ENCODE results near the gene POLR1G.
"Not testable (repeated sequence)": the region's sequence is repeated elsewhere in the genome, so short reads cannot be mapped to it uniquely, and the experiment has no call there.

POLR1G gene

DNA sequence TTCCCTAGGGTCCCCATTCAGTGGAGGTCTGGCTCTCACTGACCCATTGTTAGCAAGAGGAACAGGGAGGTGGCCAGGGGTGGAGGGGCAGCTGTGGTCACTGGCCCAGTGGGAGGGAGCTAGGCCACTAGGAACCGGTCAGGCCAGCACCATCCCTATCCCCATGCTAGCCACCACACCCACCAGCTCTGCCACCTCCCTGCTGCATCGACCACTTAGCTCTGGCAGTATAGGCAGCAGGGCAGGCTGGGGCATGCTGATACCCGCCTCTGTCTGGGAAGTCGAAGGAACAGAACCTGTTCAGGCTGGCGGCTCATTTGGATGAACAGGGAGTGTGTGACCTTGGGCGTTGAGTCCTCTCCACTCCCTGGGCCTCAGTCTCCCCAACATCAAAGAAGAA, 6.3 kb upstream of the POLR1G start:
- DNase-seq: no peak

DNA sequence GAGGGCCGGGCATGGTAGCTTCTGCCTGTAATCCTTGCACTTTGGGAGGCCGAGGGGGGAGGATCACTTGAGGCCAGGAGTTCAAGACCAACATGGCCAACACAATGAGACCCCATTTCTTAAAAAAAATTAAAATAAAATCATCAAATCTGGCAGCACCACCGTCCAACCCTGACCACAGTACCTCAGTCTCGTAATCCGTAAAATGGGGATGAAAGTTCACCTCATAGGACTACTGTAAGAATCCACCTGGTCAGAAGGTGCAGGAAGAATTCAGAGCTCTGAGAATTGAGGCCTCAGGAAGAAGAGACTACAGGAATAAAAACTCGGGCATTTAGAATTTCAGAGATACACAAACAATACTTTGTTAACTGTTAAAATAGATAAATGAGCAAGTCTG, 4.6 kb upstream of the POLR1G start:
- no peak for DNase-seq

DNA sequence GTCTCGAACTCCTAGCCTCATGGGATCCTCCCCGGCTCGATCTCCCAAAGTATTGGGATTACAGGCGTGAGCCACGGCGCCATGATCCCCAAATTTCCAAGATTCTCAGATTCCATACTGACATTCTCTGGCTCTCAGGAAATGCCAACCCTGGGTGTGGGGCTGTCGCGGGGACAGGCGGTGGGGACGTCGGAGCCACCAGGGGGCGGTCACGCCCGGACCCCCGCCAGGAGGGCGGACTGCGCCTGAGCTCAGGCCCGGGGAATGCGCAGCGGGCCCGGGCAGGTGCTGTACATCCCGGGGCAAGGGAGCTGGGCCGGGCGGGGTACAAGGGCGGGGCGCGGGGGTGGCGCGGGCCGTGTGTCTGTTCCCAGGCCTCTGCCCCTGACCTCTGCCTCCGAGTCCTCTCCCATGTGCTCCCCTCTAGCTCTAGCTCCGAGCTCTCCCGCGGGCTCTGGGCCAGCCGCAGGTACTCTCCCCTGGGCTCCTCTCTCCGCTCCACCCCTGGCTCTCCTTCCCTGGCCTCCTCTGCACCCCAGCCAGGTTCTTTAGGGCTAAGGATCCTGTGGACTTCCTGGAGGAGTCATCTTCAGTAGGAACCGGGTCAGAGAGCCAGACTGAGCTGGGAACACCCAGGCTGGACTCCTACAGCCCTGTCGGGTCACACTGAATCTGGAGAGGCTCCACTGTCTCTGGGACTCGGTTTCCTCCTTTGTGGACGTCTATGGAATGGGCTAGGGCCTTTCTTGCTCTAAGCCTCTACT, 4.0 kb upstream of the POLR1G start:
- no peak for DNase-seq

DNA sequence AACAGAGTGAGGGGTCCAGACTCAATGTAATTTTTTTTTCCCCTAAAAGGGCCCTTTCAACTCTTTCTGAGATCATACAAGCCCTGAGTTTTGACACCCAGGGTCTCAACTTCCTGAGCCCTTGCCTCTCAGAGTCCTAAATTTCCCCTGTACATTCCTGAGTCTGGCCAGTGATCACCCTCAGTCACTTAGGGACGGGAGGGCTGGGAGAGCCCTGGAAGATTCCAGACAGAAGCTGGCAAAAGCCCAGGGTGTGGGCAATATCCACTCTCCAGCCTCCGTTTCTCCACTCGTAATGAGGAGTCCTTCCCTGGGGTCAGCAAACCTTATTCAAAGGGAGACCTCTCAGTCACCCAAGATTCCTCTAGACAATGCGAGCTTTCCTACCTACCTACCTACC, 3.2 kb upstream of the POLR1G start:
- DNase-seq: no peak

DNA sequence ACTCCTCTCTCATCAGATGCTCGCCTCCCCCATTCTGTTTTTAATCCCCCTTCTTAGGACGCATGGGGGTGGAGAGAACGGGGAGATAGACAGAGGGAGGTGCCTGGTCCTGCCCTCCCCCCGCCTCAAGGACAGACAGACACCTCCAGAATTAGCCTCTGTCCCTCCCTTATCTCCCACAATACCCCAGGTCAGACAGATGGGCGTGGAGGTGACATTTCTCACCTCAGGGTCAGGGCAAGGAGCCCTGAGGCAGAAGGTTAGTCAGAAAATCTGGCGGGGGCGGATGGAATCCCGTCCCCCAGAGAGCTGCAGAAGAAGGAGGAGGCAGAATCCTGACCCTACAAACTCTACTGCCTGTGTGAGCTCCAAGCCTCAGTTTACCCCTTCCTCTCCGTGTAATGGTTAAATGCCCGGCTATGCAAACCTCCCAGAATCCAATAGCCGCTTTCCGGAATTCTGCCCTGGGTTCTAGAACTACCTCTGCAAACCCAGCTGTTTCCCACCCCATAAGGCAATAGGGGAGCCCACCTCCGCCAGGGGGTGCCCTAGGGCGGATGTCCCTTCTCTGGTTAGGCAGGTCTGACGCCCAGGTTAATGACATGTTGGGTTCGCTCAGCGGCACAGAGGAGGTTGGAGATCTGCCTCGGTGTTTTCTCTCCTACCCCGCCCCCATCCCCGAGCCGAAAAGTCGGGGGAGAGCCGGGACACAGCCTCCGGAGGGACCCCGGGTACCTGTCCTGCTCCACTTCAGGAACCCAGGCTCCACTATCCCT, 2.5 kb upstream of the POLR1G start:
- no peak for DNase-seq

DNA sequence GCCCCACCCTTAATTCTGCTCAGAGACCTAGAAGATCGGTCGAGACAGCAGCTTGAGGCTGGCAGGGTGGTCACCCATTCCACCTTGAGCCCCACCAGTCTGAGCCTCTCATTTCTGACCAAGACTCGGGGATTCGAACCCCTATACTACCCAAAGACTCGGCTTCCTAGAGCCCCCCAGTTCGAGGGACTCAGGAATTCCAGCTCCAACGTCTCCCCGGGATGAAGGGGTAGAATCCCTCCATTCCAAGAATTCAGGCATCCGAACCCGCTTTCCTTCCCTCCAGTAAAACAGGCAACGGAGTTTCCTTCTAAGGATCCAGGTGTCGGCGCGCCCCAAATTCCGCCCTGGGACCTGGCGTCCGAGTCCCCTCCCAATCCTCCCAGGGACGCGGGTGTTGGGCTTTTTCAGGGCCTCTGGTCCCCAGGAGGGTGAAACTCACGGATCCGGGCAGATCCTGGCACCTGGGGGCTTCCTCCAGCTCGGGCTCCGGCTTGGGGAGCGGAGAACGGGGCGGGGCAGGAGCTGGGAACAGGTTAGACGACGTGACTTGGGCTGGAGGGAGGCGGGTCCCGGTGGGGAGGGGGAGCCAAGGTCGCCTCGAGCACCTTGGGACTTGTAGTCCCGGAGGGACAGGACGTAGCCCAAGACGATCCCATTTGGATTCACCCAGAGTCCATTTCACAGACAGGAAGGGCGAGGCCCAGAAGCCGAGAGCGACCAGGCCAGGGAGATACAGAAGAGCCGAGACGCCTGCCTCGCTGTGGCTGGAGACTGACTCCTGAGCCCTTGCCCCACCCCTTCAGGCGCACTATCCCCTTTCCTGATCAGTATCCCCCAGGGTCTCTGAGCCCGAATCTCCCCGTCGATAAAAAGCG, 1.6 kb upstream of the POLR1G start, which contains the start of gene PPP1R13L:
Gene PPP1R13L, minus strand, starts transcription at position 513 of the 878 bp plus-strand sequence. CDS start 6,751 bp downstream, outside the sequence.
- DNase-seq: no peak

DNA sequence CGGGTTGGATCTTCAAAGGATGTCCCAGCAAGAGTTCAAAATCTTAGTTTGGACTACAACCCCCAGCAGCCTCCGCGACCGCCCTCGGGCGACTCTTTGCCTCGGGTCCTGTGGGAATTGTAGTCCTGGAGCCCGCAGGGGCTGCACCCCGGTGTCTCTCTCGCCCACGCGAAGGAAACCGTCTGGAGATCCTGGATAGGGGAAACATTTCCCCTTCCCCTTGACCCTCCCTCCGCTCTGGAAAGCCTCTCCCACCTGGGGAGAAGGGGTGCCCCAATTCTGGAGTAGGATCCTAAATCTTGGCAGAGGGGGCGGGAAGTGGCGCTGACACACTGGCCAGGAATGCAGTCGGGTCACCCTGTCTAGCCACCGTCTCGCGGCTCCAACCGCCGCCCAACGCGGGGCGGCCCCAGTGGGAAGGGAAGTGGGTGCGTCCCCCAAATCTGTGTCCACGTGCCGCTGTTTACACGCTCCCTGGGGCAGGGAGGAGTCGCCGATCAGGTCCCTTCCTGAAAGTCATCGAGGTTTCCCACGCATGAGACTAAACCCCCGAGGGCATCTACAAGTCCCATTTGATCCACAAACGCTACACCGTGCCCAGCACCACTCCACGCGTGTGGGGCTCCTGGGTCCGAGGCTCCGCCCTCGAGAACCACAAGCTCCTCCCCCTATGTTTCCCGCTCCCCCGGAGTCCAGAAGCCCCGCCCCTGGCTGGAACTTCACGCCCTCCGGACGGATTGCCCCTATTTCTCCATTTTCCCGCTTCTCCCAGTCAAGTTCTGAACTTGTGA, 814 bp upstream of the POLR1G start:
- peak; percentile 87 for DNase-seq

DNA sequence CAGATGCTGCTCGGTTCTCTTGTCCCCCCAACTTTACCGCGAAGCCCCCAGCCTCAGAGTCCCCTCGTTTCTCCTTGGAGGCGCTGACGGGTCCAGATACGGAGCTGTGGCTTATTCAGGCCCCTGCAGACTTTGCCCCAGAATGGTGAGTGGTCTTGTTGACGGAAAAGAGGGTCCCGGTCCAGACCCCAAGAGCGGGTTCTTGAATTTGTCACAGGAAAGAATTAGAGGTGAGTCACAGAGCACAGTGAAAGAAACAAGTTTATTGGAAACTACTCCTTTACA, 589 bp downstream of the POLR1G start:
- no peak for DNase-seq

DNA sequence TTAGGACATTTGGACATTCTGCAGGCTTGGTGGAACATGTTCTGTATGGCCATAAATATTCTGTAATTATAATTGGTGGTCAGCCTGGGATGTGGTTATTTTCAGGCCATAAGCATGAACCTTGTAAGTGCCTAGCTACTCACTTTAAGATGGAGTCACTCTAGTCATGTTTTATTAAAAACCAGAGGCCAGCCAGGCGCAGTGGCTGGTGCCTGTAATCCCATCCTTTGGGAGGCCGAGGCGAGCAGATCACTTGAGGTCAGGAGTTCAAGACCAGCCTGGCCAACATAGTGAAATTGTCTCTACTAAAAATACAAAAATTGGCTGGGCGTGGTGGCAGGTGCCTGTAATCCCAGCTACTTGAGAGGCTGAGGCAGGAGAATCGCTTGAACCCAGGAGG, 1.1 kb downstream of the POLR1G start:
- DNase-seq: not testable (repeated sequence)

DNA sequence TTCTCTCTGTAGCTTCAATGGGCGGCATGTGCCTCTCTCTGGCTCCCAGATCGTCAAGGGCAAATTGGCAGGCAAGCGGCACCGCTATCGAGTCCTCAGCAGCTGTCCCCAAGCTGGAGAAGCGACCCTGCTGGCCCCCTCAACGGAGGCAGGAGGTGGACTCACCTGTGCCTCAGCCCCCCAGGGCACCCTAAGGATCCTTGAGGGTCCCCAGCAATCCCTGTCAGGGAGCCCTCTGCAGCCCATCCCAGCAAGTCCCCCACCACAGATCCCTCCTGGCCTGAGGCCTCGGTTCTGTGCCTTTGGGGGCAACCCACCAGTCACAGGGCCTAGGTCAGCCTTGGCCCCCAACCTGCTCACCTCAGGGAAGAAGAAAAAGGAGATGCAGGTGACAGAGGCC, 1.7 kb downstream of the POLR1G start:
- no peak for DNase-seq

DNA sequence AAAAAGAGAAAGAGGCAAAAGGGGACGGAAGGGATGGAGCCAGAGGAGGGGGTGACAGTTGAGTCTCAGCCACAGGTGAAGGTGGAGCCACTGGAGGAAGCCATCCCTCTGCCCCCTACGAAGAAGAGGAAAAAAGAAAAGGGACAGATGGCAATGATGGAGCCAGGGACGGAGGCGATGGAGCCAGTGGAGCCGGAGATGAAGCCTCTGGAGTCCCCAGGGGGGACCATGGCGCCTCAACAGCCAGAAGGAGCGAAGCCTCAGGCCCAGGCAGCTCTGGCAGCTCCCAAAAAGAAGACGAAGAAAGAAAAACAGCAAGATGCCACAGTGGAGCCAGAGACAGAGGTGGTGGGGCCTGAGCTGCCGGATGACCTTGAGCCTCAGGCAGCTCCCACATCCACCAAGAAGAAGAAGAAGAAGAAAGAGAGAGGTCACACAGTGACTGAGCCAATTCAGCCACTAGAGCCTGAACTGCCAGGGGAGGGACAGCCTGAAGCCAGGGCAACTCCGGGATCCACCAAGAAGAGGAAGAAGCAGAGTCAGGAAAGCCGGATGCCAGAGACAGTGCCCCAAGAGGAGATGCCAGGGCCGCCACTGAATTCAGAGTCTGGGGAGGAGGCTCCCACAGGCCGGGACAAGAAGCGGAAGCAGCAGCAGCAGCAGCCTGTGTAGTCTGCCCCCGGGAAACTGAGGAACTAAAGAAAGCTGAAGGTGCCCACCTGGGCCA, 2.5 kb downstream of the POLR1G start:
- no peak for DNase-seq

DNA sequence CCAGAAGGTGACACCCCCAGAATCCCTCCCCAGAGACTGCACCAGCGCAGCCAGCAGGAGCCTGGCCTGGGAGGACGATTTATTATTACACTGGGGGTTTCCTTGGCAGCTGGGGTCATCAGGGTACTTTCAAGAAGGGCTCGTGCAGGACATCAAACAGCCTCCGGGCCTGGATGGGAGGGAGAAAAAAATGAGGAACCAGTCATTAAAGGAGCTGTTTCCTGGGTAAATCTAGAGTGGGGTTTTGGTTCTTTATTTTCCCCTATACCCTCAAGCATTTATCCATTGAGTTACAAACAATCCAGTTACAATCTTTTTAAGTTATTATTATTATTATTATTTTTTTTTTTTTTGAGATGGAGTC, 3.1 kb downstream of the POLR1G start:
- DNase-seq: no peak

DNA sequence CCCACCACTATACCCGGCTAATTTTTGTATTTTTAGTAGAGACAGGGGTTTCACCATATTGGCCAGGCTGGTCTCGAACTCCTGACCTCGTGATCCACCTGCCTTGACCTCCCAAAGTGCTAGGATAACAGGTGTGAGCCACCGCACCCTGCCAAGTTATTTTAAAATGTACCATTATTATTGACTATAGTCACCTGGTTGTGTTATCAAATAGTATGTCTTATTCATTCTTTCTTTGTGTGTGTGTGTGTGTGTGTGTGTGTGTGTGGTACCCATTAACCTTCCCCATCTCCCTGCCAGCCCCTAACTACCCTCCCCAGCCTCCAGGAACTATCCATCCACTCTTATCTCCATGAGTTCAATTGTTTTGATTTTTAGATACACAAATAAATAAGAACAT, 3.9 kb downstream of the POLR1G start:
- DNase-seq: not testable (repeated sequence)

DNA sequence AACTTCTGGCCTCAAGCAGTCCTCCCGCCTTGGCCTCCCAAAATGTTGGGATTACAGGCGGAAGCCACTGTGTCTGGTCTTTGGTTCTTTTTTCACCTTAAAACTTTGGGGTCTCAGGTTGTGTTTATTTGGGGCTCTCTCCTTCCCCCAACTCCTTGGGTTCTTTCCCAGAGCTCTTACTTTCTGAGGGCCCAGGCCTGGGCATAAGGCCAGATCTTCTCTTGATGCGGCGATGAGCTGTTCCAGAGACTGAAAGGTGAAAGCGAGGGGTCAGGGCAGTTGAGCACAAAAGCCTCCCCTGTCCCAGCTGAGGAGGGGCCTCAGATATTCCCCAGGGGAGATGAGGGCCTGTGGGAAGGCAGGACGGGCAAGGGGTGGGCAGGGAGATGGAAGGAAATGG, 7.1 kb downstream of the POLR1G start:
- no peak for DNase-seq

DNA sequence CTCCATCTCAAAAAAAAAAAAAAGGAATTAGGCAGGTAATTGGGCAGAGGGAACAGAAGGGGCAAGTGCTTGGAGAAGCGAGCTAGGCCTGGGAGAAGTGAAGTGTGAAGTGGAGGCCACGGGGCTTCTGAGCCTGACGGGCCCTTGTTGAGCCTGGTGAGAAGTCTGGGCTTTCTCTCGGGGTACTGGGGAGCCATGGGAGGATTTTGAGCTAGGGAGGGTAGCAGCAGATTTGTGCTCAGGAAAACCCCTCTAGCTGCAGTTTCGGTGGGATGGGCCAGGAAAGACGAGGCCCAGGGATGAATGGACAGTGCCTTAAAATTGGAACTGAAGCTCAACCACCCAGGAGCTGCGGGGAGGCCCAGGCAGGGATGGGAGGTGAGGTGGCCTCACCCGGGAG, 8.0 kb downstream of the POLR1G start:
- no peak for DNase-seq

DNA sequence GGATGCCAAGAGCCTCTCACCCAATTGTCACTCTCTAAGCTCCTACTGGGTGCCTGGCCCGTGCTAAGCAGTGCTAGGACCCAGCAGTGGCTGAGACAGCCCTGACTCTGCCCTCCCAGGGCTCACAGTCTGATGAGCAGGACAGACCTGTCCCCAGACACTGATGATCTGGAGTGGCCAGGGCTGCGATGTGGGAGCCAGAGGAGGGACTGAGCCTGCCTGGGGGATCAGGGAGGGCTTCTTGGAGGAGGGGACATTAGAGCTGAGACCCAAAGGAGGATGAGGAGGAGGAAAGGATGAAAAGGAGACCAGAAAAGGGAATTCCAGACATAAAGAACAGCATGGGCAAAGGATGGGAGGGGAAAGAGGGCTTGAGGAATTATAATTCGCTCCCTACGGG, 10.7 kb downstream of the POLR1G start:
- no peak for DNase-seq

DNA sequence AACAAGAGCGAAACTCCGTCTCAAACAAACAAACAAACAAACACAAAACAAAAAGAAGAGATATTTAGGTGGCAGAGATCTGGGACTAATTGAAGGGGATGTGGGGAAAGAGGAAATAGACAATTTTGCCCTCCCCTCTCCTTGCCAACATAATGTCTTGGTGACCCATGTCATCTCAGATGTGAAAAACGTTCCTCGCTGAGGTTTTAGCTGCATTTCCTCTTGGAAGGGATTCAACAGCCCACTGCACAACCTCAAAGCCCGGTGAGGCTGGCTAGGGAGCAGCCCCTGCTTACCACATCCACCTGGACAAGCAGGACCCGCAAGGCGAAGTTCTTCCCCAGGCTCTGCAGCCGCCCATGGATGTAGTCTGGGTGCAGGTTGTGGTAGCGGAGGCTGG, 12.4 kb downstream of the POLR1G start:
- no peak for DNase-seq

DNA sequence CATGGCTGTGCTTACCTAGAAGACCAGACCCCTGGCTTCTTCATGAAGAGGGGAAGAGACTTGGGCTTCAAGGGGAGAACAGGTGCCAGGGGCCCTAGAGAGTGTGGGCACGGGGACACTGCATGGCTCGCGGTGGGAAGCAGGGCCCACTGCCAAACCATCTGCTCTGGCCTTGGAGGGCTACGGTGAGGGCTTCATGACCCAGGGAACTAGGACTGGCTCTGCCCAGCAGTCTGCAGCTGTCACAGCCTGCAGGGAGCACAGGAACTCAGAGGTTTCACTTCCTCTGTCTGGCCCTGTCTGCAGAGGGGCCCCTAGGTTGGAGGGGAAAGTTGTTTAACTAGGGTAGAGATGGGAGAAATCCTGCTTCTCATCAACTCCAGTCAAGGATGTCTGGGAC, 13.0 kb downstream of the POLR1G start:
- DNase-seq: no peak

DNA sequence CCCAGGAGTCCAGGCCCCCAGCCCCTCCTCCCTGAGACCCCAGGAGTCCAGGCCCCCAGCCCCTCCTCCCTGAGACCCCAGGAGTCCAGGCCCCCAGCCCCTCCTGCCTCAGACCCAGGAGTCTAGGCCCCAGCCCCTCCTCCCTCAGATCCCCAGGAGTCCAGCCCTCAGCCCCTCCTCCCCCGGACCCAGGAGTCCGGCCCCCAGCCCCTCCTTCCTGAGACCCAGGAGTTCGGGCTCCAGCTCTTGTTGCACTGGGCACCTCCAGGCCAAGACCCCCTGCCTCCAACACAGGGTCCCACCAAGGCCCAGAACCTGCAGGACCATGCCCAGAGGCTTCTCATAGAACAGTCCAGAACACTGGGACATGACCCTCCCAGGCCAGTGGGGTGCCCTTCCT, 13.5 kb downstream of the POLR1G start:
- DNase-seq: no peak

DNA sequence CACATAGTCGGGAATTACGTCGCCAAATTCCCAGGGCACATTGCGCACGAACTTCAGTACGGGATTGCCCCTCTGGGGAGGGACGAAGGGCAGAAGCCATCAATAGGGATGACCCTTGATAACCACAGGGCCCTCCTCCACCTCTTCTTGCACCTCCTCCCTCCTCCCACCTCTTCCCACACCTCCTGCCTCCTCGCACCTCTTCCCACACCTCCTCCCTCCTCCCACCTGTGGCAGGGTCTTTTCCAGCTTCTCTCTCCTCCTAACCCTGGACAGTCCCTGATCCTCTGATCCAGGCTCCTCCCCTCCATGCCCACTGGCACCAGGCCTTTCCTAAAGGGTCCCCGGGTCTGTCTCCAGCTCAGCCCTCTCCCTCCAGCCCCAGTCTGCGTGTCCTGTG, 13.9 kb downstream of the POLR1G start:
- no peak for DNase-seq

DNA sequence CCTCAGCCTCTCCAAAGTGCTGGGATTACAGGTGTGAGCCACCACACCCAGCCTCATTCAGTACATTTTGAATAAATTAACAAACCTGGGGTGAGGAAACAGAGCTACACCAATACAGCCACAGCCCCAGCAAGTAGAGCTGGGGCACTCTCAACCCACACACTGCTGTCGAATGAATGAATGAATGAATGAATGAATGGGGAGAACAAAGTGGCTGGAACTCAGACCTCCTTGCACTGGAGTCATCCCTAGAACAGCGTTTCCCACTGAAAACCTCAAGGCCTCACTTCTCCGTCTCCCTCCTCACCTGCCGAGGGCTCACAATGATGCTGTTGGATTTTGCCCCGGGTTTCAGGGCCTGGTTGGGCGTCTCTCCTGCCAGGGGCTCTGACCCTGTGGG, 14.4 kb downstream of the POLR1G start:
- no peak for DNase-seq

DNA sequence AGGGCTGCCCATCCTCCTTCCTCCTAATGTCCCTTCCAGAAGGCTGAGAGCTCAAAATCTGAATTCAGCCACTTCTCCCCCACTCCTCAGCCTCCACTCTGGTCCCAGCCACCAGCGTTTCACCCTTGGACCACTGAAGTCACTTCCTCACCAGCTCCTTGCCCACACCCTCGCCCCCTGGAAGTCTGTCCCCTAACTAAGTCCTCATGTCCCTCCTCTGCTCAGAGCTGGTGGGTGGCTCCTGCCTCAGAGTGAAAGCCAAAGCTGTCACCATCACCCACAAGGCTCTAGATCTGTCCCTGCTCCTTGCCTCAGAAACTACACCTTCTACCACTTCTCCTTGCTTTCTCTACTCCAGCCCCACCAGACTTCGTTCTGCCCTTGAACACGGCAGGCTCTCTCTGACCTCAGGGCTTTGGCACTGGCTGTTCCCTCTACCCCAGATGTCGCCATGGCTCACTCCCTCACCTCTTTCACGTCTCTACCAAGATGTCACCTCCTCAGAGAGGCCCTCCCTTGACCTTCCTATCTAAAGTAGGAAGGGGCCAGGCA, 15.6 kb downstream of the POLR1G start:
- no peak for DNase-seq
